GM12891 (cell line): ENCODE measurements around the gene TGFB2.

ENCODE experiments used
- PAX5 ChIP-seq: IDR thresholded peaks from 2 replicates; pipeline ENCODE4 v1.6.1; 2011; ENCODE audit warnings: low read length, moderate library complexity, mild to moderate bottlenecking; ENCODE audit not compliant: insufficient read depth, severe bottlenecking
- POLR2A ChIP-seq: IDR thresholded peaks from 2 replicates; pipeline ENCODE4 v1.6.1; 2011; ENCODE audit warnings: low read depth, low read length, control low read depth
- POLR2AphosphoS5 ChIP-seq: IDR thresholded peaks from 2 replicates; pipeline ENCODE4 v1.6.1; 2011; ENCODE audit warnings: low read depth, low read length, control low read depth
- SPI1 ChIP-seq: IDR thresholded peaks from 2 replicates; pipeline ENCODE4 v1.6.1; 2011; ENCODE audit warnings: low read depth, low read length, control low read depth
- TAF1 ChIP-seq: IDR thresholded peaks from 2 replicates; pipeline ENCODE4 v1.6.1; 2011; ENCODE audit warnings: low read depth, low read length, control low read depth

- TF ChIP-seq POLR2A (no peak), POLR2AphosphoS5 (no peak), TAF1 (no peak), PAX5 (no peak), SPI1 (no peak)
These were observed 19.0 kb downstream of the TGFB2 start for GRCh38 chr1:218364028-218364710.
